Trophoblast cell (in vitro differentiated cells and primary cell): ENCODE data around the gene TLX3.

Experiments
- DNase-seq, 2 donors: peaks; one replicate each; pipeline ENCODE4 v3.0.0-alpha.2; 2016
- H2AFZ ChIP-seq: 2 replicates; pipeline ENCODE4 v1.6.1; 2013; ENCODE audit warnings: low read length, moderate library complexity, mild to moderate bottlenecking; ENCODE audit not compliant: insufficient read depth, poor library complexity
- H2AK5ac ChIP-seq: 2 replicates; pipeline ENCODE4 v1.6.1; 2013; ENCODE audit warnings: mild to moderate bottlenecking, low read length
- H2BK120ac ChIP-seq: 2 replicates; pipeline ENCODE4 v1.6.1; 2013; ENCODE audit warnings: low read length, mild to moderate bottlenecking, moderate library complexity; ENCODE audit not compliant: insufficient read depth, poor library complexity
- H2BK12ac ChIP-seq: 2 replicates; pipeline ENCODE4 v1.6.1; 2013; ENCODE audit warnings: mild to moderate bottlenecking, low read length, moderate library complexity
- H2BK5ac ChIP-seq: 2 replicates; pipeline ENCODE4 v1.6.1; 2013; ENCODE audit warnings: low read length, low read depth, moderate library complexity, mild to moderate bottlenecking; ENCODE audit not compliant: poor library complexity
- H3K14ac ChIP-seq: 2 replicates; pipeline ENCODE4 v1.6.1; 2013; ENCODE audit warnings: mild to moderate bottlenecking, low read length
- H3K18ac ChIP-seq: 2 replicates; pipeline ENCODE4 v1.6.1; 2013; ENCODE audit warnings: mild to moderate bottlenecking, low read length
- H3K23ac ChIP-seq: 2 replicates; pipeline ENCODE4 v1.6.1; 2013; ENCODE audit warnings: low read length
- H3K27ac ChIP-seq: 2 replicates; pipeline ENCODE4 v1.5.1; 2013; ENCODE audit warnings: low read depth, mild to moderate bottlenecking, inconsistent platforms, low read length, moderate library complexity
- H3K27me3 ChIP-seq: 2 replicates; pipeline ENCODE4 v1.6.1; 2013; ENCODE audit warnings: inconsistent platforms, mild to moderate bottlenecking, low read length, moderate library complexity; ENCODE audit not compliant: insufficient read depth
- H3K36me3 ChIP-seq, 2 experiments: 1 replicate in 1 of 2; 2 replicates in 1 of 2; pipeline ENCODE4 v1.6.1; 2013; ENCODE audit warnings: low read length in 2 of 2, mild to moderate bottlenecking in 2 of 2, moderate library complexity in 1 of 2; ENCODE audit not compliant: insufficient read depth in 2 of 2, control insufficient read depth in 1 of 2
- H3K4ac ChIP-seq: 2 replicates; pipeline ENCODE4 v1.6.1; 2013; ENCODE audit warnings: low read depth, mild to moderate bottlenecking, low read length, moderate library complexity
- H3K4me1 ChIP-seq, 2 experiments: 1 replicate in 1 of 2; 2 replicates in 1 of 2; pipeline ENCODE4 v1.6.1; 2013; ENCODE audit warnings: low read length in 2 of 2, mild to moderate bottlenecking in 2 of 2, moderate library complexity in 1 of 2; ENCODE audit not compliant: insufficient read depth in 2 of 2, control insufficient read depth in 1 of 2
- H3K4me2 ChIP-seq: 2 replicates; pipeline ENCODE4 v1.6.1; 2013; ENCODE audit warnings: inconsistent platforms, mild to moderate bottlenecking, low read length, moderate library complexity
- H3K4me3 ChIP-seq: 2 replicates; pipeline ENCODE4 v1.5.1; 2013; ENCODE audit warnings: mild to moderate bottlenecking, low read depth, low read length, inconsistent platforms
- H3K79me1 ChIP-seq: one replicate; pipeline ENCODE4 v1.6.1; 2013; ENCODE audit warnings: low read length
- H3K79me2 ChIP-seq: 2 replicates; pipeline ENCODE4 v1.6.1; 2013; ENCODE audit warnings: low read length, mild to moderate bottlenecking; ENCODE audit not compliant: control insufficient read depth, insufficient read depth, poor library complexity
- H3K9ac ChIP-seq: 2 replicates; pipeline ENCODE4 v1.6.1; 2013; ENCODE audit warnings: mild to moderate bottlenecking, low read length
- H3K9me3 ChIP-seq: 2 replicates; pipeline ENCODE4 v1.6.1; 2013; ENCODE audit warnings: low read depth, mild to moderate bottlenecking, control low read depth, inconsistent platforms, low read length; ENCODE audit not compliant: insufficient read depth
- H4K12ac ChIP-seq: 2 replicates; pipeline ENCODE4 v1.6.1; 2013; ENCODE audit warnings: low read depth, mild to moderate bottlenecking, low read length, moderate library complexity
- H4K8ac ChIP-seq: 2 replicates; pipeline ENCODE4 v1.6.1; 2013; ENCODE audit warnings: low read depth, mild to moderate bottlenecking, low read length, moderate library complexity
- H4K91ac ChIP-seq: one replicate; pipeline ENCODE4 v1.6.1; 2013; ENCODE audit warnings: low read depth, mild to moderate bottlenecking, low read length, moderate library complexity
- WGBS: extraction: QIAGEN DNeasy Blood & Tissue Kit; methylation state at CpG from one replicate; pipeline ENCODE4 v1.1.7; 2013; ENCODE audit warnings: missing lambda C conversion rate; ENCODE audit not compliant: insufficient read length, insufficient coverage; ENCODE audit errors: extremely low coverage; 5-methylcytosine and 5-hydroxymethylcytosine counted together

TLX3 gene

GRCh38 chr5:171312129-171312974 is 3.3 kb downstream of the TLX3 start:
- no peak overlapping the region for H4K91ac ChIP-seq
- no peak overlapping the region for H2BK5ac ChIP-seq
- no peaks in the 10 kb centered on the region for H3K36me3 ChIP-seq
- peak in 1 of 2 donors; percentile 20 for DNase-seq
- H3K18ac ChIP-seq: no peak overlapping the region
- peaks cover 23 to 30% of the 10 kb centered on the region in 2 experiments for H3K4me1 ChIP-seq
- no CpG with 5 or more reads among the region's 74 CpGs for WGBS
- H3K27ac ChIP-seq: no peak overlapping the region
- H2AFZ ChIP-seq: no peak overlapping the region
- peaks cover 9% of the 10 kb centered on the region for H3K9me3 ChIP-seq
- no peak overlapping the region for H3K4ac ChIP-seq
- H4K12ac ChIP-seq: no peak overlapping the region
- H3K79me1 ChIP-seq: no peaks in the 10 kb centered on the region
- H3K14ac ChIP-seq: no peak overlapping the region
- H4K8ac ChIP-seq: no peak overlapping the region
- peaks cover 93% of the 10 kb centered on the region for H3K27me3 ChIP-seq
- H2AK5ac ChIP-seq: no peak overlapping the region
- H2BK12ac ChIP-seq: no peak overlapping the region
- H2BK120ac ChIP-seq: no peak overlapping the region
- H3K4me3 ChIP-seq: no peak overlapping the region
- H3K79me2 ChIP-seq: no peaks in the 10 kb centered on the region
- no peak overlapping the region for H3K23ac ChIP-seq
- no peak overlapping the region for H3K9ac ChIP-seq
- peak overlapping the region; percentile 29 for H3K4me2 ChIP-seq

DNA sequence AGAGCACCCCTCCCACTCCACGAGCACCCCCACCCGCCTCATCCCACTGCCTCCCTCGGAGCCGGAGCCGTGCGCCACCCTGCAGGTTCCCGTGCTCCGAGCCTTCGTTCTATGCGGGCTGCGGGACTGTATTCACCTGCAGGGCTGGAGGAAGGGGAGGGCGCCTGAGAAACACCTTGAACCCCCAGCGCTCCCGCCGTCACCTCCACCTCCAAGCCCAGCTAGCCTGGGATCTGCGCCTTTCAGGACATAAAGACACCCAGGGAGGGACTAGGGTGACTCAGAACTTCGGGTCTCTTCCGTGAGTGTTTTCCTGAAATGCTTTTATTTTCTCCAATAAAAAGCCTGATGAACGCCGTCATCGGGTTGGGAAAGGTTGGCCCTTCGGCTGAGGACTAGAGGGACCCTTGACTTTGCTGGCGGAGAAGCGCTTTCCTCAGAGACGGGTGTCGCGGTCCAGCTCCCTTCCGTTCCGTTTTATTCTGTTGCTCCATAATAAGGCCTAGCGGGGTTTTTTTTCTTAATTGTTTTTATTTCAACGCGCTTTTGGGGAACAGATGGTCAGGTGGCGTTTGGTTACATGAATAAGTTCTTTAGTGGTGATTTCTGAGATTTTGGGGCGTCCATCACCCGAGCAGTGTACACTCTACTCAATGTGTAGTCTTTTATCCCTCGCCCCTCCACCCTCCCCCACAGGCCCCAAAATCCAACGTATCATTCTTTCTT is 4.6 kb downstream of the TLX3 start:
- no peak overlapping the region for H3K27ac ChIP-seq
- no peaks in the 10 kb centered on the region for H3K79me2 ChIP-seq
- H4K12ac ChIP-seq: no peak overlapping the region
- H2AK5ac ChIP-seq: no peak overlapping the region
- H4K8ac ChIP-seq: no peak overlapping the region
- no peak overlapping the region for H2BK12ac ChIP-seq
- H4K91ac ChIP-seq: no peak overlapping the region
- H3K4ac ChIP-seq: no peak overlapping the region
- H3K79me1 ChIP-seq: no peaks in the 10 kb centered on the region
- H3K4me1 ChIP-seq: peaks cover 23 to 26% of the 10 kb centered on the region in 2 experiments
- no peak overlapping the region for H3K4me3 ChIP-seq
- no peak overlapping the region for H3K4me2 ChIP-seq
- WGBS: no CpG with 5 or more reads among the region's 37 CpGs
- no peak overlapping the region for H3K14ac ChIP-seq
- no peak for DNase-seq
- H2AFZ ChIP-seq: no peak overlapping the region
- no peak overlapping the region for H3K23ac ChIP-seq
- no peak overlapping the region for H3K18ac ChIP-seq
- H2BK120ac ChIP-seq: no peak overlapping the region
- peaks cover 7% of the 10 kb centered on the region for H3K9me3 ChIP-seq
- H3K9ac ChIP-seq: no peak overlapping the region
- no peaks in the 10 kb centered on the region for H3K36me3 ChIP-seq
- no peak overlapping the region for H2BK5ac ChIP-seq
- H3K27me3 ChIP-seq: peaks cover 92% of the 10 kb centered on the region

DNA sequence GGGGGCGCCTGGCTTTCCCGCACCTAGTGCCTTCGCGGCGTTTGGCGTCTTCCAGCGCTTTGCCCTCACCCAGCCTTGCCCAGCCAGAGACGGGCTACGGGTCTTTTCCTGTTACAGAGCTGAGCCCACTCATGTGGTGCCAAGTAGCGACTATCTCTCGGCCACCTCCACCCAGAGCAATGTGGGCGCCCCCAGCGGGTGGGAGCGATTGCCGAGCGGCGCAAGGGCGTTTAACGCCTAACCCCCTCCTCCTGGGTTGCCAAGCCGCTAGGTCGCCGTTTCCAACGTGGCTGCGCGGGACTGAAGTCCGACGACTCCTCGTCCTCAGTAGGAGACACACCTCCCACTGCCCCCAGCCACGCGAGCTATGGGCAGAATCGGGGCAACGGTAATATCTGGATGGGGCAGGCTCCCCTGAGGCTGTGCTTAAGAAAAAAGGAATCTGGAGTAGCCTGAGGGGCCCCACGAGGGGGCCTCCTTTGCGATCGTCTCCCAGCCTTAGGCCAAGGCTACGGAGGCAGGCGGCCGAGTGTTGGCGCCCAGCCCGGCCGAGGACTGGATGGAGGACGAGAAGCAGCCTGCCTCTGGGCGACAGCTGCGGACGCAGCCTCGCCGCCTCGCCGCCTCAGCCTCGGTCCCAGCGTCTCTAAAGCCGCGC is 5.8 kb downstream of the TLX3 start:
- H3K36me3 ChIP-seq: no peaks in the 10 kb centered on the region
- no peaks in the 10 kb centered on the region for H3K79me2 ChIP-seq
- DNase-seq: no peak
- H4K12ac ChIP-seq: no peak overlapping the region
- H3K4me1 ChIP-seq: peaks cover 17 to 22% of the 10 kb centered on the region in 2 experiments
- peaks cover 84% of the 10 kb centered on the region for H3K27me3 ChIP-seq
- no peak overlapping the region for H3K23ac ChIP-seq
- no peaks in the 10 kb centered on the region for H3K79me1 ChIP-seq
- no peak overlapping the region for H4K91ac ChIP-seq
- H2AFZ ChIP-seq: no peak overlapping the region
- no peak overlapping the region for H4K8ac ChIP-seq
- no peak overlapping the region for H2AK5ac ChIP-seq
- no peak overlapping the region for H2BK120ac ChIP-seq
- peaks cover 4% of the 10 kb centered on the region for H3K9me3 ChIP-seq
- no peak overlapping the region for H3K14ac ChIP-seq
- no peak overlapping the region for H3K9ac ChIP-seq
- peak overlapping the region; percentile 50 for H3K4me2 ChIP-seq
- no peak overlapping the region for H2BK12ac ChIP-seq
- WGBS: no CpG with 5 or more reads among the region's 53 CpGs
- H3K27ac ChIP-seq: no peak overlapping the region
- H3K18ac ChIP-seq: no peak overlapping the region
- no peak overlapping the region for H3K4ac ChIP-seq
- H2BK5ac ChIP-seq: no peak overlapping the region
- H3K4me3 ChIP-seq: peak overlapping the region; percentile 40

DNA sequence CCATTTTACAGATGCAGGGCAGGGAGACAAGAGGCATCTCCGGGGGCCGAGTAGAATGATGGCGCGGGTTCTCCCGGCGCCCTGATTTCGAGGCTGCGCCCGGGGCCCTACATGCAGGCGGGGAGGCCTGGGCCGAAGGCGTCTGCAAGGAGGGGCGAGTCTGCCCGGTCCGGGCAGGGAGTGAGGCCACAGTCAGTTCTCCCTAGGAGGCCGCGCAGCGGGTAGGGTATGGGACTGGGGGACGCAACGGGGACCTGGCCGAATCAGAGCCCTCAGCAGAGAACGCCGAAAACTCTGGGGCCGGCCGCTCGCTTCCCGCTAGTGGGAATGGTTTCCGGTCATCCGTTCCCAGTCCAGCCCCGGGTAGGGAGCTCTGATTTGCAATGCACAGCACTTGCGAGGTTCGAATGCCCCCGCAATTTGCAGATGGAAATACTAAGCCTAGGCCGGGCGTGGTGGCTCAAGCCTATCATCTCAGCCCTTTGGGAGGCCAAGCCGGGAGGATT is 6.4 kb downstream of the TLX3 start:
- H3K4me1 ChIP-seq: peaks cover 15 to 19% of the 10 kb centered on the region in 2 experiments
- no peak overlapping the region for H3K4ac ChIP-seq
- H4K91ac ChIP-seq: no peak overlapping the region
- no peak overlapping the region for H3K4me3 ChIP-seq
- no peak overlapping the region for H4K12ac ChIP-seq
- H3K4me2 ChIP-seq: peak overlapping the region; percentile 50
- no peaks in the 10 kb centered on the region for H3K36me3 ChIP-seq
- no peak overlapping the region for H2BK120ac ChIP-seq
- no peaks in the 10 kb centered on the region for H3K79me2 ChIP-seq
- H2BK12ac ChIP-seq: no peak overlapping the region
- H3K14ac ChIP-seq: no peak overlapping the region
- no peak overlapping the region for H3K23ac ChIP-seq
- H3K27me3 ChIP-seq: peaks cover 82% of the 10 kb centered on the region
- H3K27ac ChIP-seq: no peak overlapping the region
- H2AK5ac ChIP-seq: no peak overlapping the region
- H3K9ac ChIP-seq: no peak overlapping the region
- WGBS: no CpG with 5 or more reads among the region's 36 CpGs
- H3K18ac ChIP-seq: no peak overlapping the region
- no peak overlapping the region for H2BK5ac ChIP-seq
- H4K8ac ChIP-seq: no peak overlapping the region
- H3K79me1 ChIP-seq: no peaks in the 10 kb centered on the region
- no peak overlapping the region for H2AFZ ChIP-seq
- H3K9me3 ChIP-seq: peaks cover 4% of the 10 kb centered on the region
- DNase-seq: no peak
